OCI-LY1 (cell line): ENCODE measurements around the gene C19orf47.

Source experiments
- H2AFZ ChIP-seq: fragments of 200-600 bp; sonication (generic), shearing (Covaris generic); 2 replicates; pipeline ENCODE4 v1.6.0; 2014; ENCODE audit warnings: antibody characterized with exemption, mild to moderate bottlenecking, low read length
- H3F3A ChIP-seq: fragments of 200-600 bp; sonication (generic), shearing (Covaris generic); 2 replicates; pipeline ENCODE4 v1.6.0; 2014; ENCODE audit warnings: mild to moderate bottlenecking, antibody characterized with exemption, low read length, moderate library complexity; ENCODE audit not compliant: insufficient read depth
- H3K27ac ChIP-seq: fragments of 200-600 bp; sonication (generic); 2 replicates; pipeline ENCODE4 v1.5.1; 2014; ENCODE audit warnings: low read length, mixed run types, mild to moderate bottlenecking, low read depth; ENCODE audit not compliant: poor library complexity, severe bottlenecking
- H3K27me3 ChIP-seq: fragments of 200-600 bp; sonication (generic); 2 replicates; pipeline ENCODE4 v1.6.0; 2014; ENCODE audit warnings: antibody characterized with exemption, mild to moderate bottlenecking, low read length, moderate library complexity; ENCODE audit not compliant: insufficient read depth
- H3K36me3 ChIP-seq: fragments of 200-600 bp; sonication (generic); 2 replicates; pipeline ENCODE4 v1.6.1; 2014; ENCODE audit warnings: mild to moderate bottlenecking, antibody characterized with exemption, low read length, moderate library complexity, mixed read lengths; ENCODE audit not compliant: insufficient read depth
- H3K4me1 ChIP-seq: fragments of 200-600 bp; sonication (generic); 2 replicates; pipeline ENCODE4 v1.5.1; 2014; ENCODE audit warnings: mild to moderate bottlenecking, low read length, moderate library complexity; ENCODE audit not compliant: insufficient read depth, severe bottlenecking
- H3K4me2 ChIP-seq: fragments of 200-600 bp; sonication (generic), shearing (Covaris generic); 2 replicates; pipeline ENCODE4 v1.6.1; 2014; ENCODE audit warnings: low read length
- H3K4me3 ChIP-seq: fragments of 200-600 bp; sonication (generic); 2 replicates; pipeline ENCODE4 v1.5.1; 2014; ENCODE audit warnings: low read length, low read depth, mild to moderate bottlenecking, mixed read lengths; ENCODE audit not compliant: poor library complexity, severe bottlenecking
- H3K79me2 ChIP-seq: fragments of 200-600 bp; shearing (Covaris generic); 2 replicates; pipeline ENCODE4 v1.6.1; 2016; ENCODE audit warnings: mixed run types, low read length, mixed read lengths; ENCODE audit not compliant: insufficient read depth
- H3K9ac ChIP-seq: fragments of 200-600 bp; sonication (generic), shearing (Covaris generic); 2 replicates; pipeline ENCODE4 v1.6.1; 2014; ENCODE audit warnings: mild to moderate bottlenecking, low read length, mixed read lengths
- H3K9me2 ChIP-seq: fragments of 200-600 bp; sonication (generic), shearing (Covaris generic); 2 replicates; pipeline ENCODE4 v1.6.1; 2014; ENCODE audit warnings: low read depth, mild to moderate bottlenecking, low read length, mixed read lengths
- H3K9me3 ChIP-seq: fragments of 200-600 bp; shearing (Covaris generic); 2 replicates; pipeline ENCODE4 v1.6.1; 2014; ENCODE audit warnings: low read length, mixed read lengths
- H4K20me1 ChIP-seq: fragments of 200-600 bp; sonication (generic), shearing (Covaris generic); 2 replicates; pipeline ENCODE4 v1.6.0; 2016; ENCODE audit warnings: mild to moderate bottlenecking, low read length; ENCODE audit not compliant: insufficient read depth
- EZH2 ChIP-seq: fragments of 200-600 bp; sonication (generic), shearing (Covaris generic); IDR thresholded peaks from 2 replicates; pipeline ENCODE4 v1.8.0; 2017; ENCODE audit warnings: borderline replicate concordance, mixed run types, mild to moderate bottlenecking, antibody characterized with exemption, low read length, moderate library complexity, mixed read lengths
- TF ChIP-seq, protein P1 (sequence below): fragments of 200-600 bp; sonication (generic), shearing (Covaris generic); IDR thresholded peaks from 2 replicates; pipeline ENCODE4 v1.5.1; 2017; ENCODE audit warnings: mild to moderate bottlenecking, antibody characterized with exemption, low read length, moderate library complexity, mixed read lengths

The C19orf47 gene

DNA sequence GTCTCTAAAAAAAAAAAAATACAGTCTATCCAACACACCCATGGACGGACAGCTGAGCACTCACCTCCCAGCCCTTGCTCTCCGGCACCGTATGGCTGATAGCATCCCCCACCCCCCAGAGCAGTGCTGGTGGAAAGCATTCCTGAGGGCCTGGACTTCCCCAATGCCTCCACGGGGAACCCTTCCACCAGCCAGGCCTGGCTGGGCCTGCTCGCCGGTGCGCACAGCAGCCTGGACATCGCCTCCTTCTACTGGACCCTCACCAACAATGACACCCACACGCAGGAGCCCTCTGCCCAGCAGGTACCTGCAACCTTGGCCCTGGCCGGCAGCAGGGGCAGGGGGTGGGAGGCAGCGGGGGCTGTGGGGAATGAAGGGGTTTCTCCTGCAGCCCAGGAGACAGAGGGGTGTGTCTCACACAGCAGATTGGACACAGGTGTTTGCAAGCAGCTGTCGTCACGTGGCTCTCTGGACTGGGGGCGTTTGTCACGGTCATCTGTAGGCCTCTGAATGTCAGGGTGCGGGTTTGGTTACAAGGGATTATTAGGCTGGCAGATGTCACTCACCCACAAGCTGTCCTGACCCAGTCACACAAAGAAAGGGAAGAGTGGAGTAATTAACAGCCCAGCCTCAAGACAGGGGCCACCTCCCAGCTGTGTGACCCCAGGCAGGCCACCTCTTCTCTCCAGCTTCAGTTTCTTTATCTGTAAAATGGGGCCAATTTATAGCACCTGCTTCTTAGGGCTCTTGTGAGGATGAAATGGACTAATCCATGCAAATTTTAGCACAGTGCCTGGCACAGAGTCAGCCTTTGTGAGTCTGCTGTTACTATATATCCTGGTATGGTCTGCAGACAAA is 19.6 kb upstream of the C19orf47 start:
- H3K27me3 ChIP-seq: no peaks in the 10 kb centered on the region
- H3K79me2 ChIP-seq: no peaks in the 10 kb centered on the region
- H3K4me3 ChIP-seq: no peak overlapping the region
- peaks cover 6% of the 10 kb centered on the region for H3K4me1 ChIP-seq
- no peak overlapping the region for H3K9ac ChIP-seq
- no peaks in the 10 kb centered on the region for H3K9me2 ChIP-seq
- H3K27ac ChIP-seq: no peak overlapping the region
- H4K20me1 ChIP-seq: no peaks in the 10 kb centered on the region
- H2AFZ ChIP-seq: no peak overlapping the region
- H3F3A ChIP-seq: no peaks in the 10 kb centered on the region
- H3K4me2 ChIP-seq: no peak overlapping the region
- TF ChIP-seq, protein P1, sequence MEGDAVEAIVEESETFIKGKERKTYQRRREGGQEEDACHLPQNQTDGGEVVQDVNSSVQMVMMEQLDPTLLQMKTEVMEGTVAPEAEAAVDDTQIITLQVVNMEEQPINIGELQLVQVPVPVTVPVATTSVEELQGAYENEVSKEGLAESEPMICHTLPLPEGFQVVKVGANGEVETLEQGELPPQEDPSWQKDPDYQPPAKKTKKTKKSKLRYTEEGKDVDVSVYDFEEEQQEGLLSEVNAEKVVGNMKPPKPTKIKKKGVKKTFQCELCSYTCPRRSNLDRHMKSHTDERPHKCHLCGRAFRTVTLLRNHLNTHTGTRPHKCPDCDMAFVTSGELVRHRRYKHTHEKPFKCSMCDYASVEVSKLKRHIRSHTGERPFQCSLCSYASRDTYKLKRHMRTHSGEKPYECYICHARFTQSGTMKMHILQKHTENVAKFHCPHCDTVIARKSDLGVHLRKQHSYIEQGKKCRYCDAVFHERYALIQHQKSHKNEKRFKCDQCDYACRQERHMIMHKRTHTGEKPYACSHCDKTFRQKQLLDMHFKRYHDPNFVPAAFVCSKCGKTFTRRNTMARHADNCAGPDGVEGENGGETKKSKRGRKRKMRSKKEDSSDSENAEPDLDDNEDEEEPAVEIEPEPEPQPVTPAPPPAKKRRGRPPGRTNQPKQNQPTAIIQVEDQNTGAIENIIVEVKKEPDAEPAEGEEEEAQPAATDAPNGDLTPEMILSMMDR: no peak
- no peak for TF ChIP-seq EZH2
- H3K9me3 ChIP-seq: no peaks in the 10 kb centered on the region
- H3K36me3 ChIP-seq: no peaks in the 10 kb centered on the region; the same call in 1 of the 2 replicates

DNA sequence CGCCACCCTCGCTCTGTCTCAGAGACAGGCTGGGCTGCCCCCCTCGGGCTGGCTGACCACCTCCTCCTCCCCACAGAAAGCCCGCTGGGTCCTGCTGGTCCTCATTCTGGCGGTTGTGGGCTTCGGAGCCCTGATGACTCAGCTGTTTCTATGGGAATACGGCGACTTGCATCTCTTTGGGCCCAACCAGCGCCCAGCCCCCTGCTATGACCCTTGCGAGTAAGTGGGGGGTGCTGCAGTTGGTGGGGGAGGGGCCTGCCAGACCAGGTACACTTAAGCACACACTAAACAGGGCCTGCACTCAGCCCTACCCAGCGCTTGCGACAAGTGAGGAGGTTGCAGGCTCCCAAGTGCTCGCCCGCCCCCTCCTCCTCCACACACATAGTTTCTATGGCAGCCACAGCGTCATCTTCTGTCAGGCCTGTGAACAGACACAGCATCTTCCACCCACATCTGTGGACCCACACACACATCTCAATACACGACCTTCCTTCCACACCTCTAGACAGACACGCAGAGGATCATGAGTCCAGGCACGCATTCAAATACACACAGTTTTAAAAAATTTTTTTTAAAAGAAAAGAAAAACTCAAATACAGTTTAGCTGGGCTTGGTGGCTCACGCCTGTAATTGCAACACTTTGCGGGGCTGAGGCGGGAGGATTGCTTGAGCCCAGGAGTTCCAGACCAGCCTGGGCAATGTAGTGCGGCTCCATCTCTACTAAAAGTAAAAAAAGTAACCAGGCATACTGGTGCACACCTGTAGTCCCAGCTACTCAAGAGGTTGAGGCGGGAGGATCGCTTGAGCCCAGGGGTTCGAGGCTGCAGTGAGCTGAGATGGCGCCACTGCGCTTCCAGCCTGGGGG is 18.7 kb upstream of the C19orf47 start:
- Histone ChIP-seq H3K27me3 (no peaks in the 10 kb centered on the region), H4K20me1 (no peaks in the 10 kb centered on the region), H3K4me1 (peaks cover 6% of the 10 kb centered on the region), H3K4me3 (no peak overlapping the region), H2AFZ (no peak overlapping the region), H3K36me3 (no peaks in the 10 kb centered on the region; the same call in 1 of the 2 replicates), H3K79me2 (no peaks in the 10 kb centered on the region), H3K9me2 (no peaks in the 10 kb centered on the region), H3K9ac (no peak overlapping the region), H3K4me2 (no peak overlapping the region), H3K9me3 (no peaks in the 10 kb centered on the region), H3F3A (no peaks in the 10 kb centered on the region), H3K27ac (no peak overlapping the region)
- TF ChIP-seq, protein P1: peak; percentile 11; the same call in 1 of the 2 replicates
- no peak for TF ChIP-seq EZH2

DNA sequence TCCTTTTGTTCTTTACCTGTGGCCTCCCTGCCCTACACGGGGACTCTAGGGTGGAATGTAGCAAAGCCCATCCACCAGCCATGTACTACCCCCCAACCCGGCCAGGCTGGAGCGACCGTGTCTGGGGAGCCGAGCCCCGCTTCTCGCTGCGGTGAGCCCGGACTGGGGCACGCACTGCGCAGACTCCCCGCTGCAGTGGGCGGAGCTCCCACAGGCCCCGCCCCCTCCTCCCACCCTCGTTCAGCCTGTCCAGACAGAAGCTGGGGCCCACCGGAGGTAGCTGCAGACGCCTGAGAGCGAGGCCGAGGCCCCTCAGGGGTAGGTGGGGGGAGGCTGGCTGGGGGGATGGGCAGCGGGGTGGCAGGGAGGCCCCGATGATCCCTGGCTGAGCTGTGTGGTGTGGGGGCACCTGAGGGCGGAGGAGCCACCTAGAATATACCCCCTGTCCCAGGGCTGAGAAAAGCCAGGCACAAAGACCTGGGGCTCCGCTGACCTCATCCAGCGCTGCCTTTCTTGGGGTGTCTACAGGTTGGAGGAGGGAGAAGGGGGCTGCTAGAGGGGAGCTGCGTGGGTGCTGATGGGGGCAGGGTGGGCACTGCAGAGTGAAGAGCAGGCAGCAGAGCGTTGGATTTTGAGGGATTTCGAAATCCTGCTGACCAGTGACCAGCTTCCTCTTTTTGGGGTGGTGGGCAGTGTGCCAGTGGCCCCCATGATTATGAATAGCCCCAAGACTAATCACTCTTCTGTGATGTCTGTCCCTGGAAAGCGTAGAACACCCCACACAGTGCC is 17.6 kb upstream of the C19orf47 start:
- H3K4me1 ChIP-seq: peaks cover 6% of the 10 kb centered on the region
- H3F3A ChIP-seq: no peaks in the 10 kb centered on the region
- H3K4me3 ChIP-seq: peak overlapping the region; percentile 53
- no peak for TF ChIP-seq EZH2
- H2AFZ ChIP-seq: no peak overlapping the region
- no peaks in the 10 kb centered on the region for H3K9me2 ChIP-seq
- H3K4me2 ChIP-seq: peak overlapping the region; percentile 68
- H3K9ac ChIP-seq: peak overlapping the region; percentile 43; the same call in 1 of the 2 replicates
- no peaks in the 10 kb centered on the region for H3K27me3 ChIP-seq
- H4K20me1 ChIP-seq: no peaks in the 10 kb centered on the region
- H3K79me2 ChIP-seq: no peaks in the 10 kb centered on the region
- H3K36me3 ChIP-seq: no peaks in the 10 kb centered on the region; the same call in 1 of the 2 replicates
- H3K9me3 ChIP-seq: no peaks in the 10 kb centered on the region
- H3K27ac ChIP-seq: no peak overlapping the region
